Measurements from ENCODE around the gene ANKRD18B.
"Not testable (repeated sequence)": the region's sequence is repeated elsewhere in the genome, so short reads cannot be mapped to it uniquely, and the experiment has no call there.

The ANKRD18B gene

DNA sequence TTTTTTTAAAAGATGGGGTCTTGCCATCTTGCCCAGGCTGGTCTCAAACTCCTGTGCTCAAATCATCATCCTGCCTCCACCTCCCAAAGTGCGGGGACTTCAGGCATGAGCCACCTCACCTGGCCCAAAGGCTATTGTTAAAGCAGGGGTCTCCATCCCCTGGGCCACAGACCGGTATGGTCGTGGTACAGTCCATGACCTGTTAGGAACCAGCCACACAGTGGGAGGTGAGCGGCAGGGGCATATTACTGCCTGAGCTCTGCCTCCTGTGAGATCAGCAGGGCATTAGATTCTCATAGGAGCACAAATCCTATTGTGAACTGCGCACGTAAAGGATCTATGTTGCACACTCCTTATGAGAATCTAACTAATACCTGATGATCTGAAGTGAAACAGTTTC lies 43.1 kb upstream of the ANKRD18B start:
- no peaks in the 10 kb centered on the region for H3K79me2 ChIP-seq (ENCODE audit: insufficient read depth, low read length)
- no peaks in the 10 kb centered on the region for H3K9me3 ChIP-seq (ENCODE audit: insufficient read depth, low read length, severe bottlenecking)
- ATAC-seq (ENCODE audit: insufficient read depth, low read depth): no peak

DNA sequence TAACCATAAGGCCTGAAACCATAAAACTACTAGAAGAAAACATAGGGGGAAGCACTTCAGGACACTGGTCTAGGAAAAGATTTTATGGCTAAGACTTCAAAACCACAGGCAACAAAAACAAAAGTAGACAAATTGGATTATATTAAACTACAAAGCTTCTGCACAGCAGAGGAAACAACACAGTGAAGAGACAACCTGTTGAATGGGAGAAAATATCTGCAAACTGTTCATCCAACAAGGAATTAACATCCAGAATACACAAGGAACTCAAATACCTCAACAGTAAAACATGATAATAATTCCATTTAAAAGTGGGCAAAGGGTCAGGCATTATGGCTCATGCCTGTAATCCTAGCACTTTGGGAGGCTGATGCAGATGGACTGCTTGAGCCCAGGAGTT lies 38.7 kb upstream of the ANKRD18B start:
- not testable (repeated sequence) for H4K20me1 ChIP-seq (ENCODE audit: insufficient read depth, low read length); H2AFZ ChIP-seq (ENCODE audit: low read depth, low read length); H3K27me3 ChIP-seq (ENCODE audit: insufficient read depth, low read length, poor library complexity); H3K4me2 ChIP-seq (ENCODE audit: insufficient read depth, low read length); H3K27ac ChIP-seq (ENCODE audit: low read length); H3K9me3 ChIP-seq (ENCODE audit: insufficient read depth, low read length, severe bottlenecking); H3K36me3 ChIP-seq (ENCODE audit: insufficient read depth, low read length); H3K79me2 ChIP-seq (ENCODE audit: insufficient read depth, low read length); H3K4me3 ChIP-seq (ENCODE audit: low read depth in 1 of 2, low read length in 2 of 2); ATAC-seq (ENCODE audit: insufficient read depth, low read depth); H3K9ac ChIP-seq (ENCODE audit: low read depth, low read length); H3K4me1 ChIP-seq (ENCODE audit: insufficient read depth, low read length); DNase-seq

More for the DNA sequence above, 43.1 kb upstream of the ANKRD18B start:
- TF ChIP-seq EZH2 (IDR thresholded peaks at IDR 0.05; ENCODE audit: borderline replicate concordance, low read depth, low read length, severe bottlenecking): no peak
- no peak for TF ChIP-seq CTCF (IDR thresholded peaks at IDR 0.05; ENCODE audit: borderline replicate concordance, extremely low read depth, low read length, poor library complexity, severe bottlenecking)
- Histone ChIP-seq H3K4me3 (ENCODE audit: low read depth in 1 of 2, low read length in 2 of 2) (no peak overlapping the region), H4K20me1 (ENCODE audit: insufficient read depth, low read length) (no peaks in the 10 kb centered on the region), H3K27ac (ENCODE audit: low read length) (no peak overlapping the region), H3K4me2 (ENCODE audit: insufficient read depth, low read length) (no peak overlapping the region), H3K36me3 (ENCODE audit: insufficient read depth, low read length) (no peaks in the 10 kb centered on the region), H2AFZ (ENCODE audit: low read depth, low read length) (no peak overlapping the region), H3K9ac (ENCODE audit: low read depth, low read length) (no peak overlapping the region), H3K4me1 (ENCODE audit: insufficient read depth, low read length) (no peaks in the 10 kb centered on the region), H3K27me3 (ENCODE audit: insufficient read depth, low read length, poor library complexity) (no peaks in the 10 kb centered on the region)
- no peak for DNase-seq

DNA sequence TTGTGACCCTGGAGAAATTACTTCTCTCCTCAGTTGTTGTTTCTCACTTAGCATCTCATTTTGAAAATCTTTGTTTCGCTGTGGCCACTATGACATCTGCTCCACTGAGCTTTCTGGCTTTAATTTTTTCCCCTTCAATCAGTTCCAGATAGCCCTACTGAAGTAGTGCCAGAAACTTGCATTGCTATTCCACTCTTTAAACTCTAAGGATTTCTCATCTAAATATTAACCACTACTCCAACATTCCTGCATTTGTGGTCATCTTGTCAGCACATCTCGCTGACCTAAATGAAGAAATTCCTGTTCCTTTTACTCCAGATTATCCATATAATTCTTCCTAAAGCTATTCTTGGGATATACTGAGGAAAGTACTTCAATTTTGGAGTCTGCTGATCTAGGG lies 35.0 kb upstream of the ANKRD18B start:
- H3K4me3 ChIP-seq (ENCODE audit: low read depth in 1 of 2, low read length in 2 of 2): no peak overlapping the region
- no peaks in the 10 kb centered on the region for H3K36me3 ChIP-seq (ENCODE audit: insufficient read depth, low read length)
- no peak overlapping the region for H3K4me2 ChIP-seq (ENCODE audit: insufficient read depth, low read length)
- H3K9ac ChIP-seq (ENCODE audit: low read depth, low read length): no peak overlapping the region
- DNase-seq: no peak
- H3K9me3 ChIP-seq (ENCODE audit: insufficient read depth, low read length, severe bottlenecking): no peaks in the 10 kb centered on the region
- no peak overlapping the region for H3K27ac ChIP-seq (ENCODE audit: low read length)
- no peak for TF ChIP-seq CTCF (IDR thresholded peaks at IDR 0.05; ENCODE audit: borderline replicate concordance, extremely low read depth, low read length, poor library complexity, severe bottlenecking)
- TF ChIP-seq EZH2 (IDR thresholded peaks at IDR 0.05; ENCODE audit: borderline replicate concordance, low read depth, low read length, severe bottlenecking): no peak
- H3K4me1 ChIP-seq (ENCODE audit: insufficient read depth, low read length): no peaks in the 10 kb centered on the region
- no peaks in the 10 kb centered on the region for H4K20me1 ChIP-seq (ENCODE audit: insufficient read depth, low read length)
- ATAC-seq (ENCODE audit: insufficient read depth, low read depth): no peak
- no peak overlapping the region for H2AFZ ChIP-seq (ENCODE audit: low read depth, low read length)
- H3K79me2 ChIP-seq (ENCODE audit: insufficient read depth, low read length): no peaks in the 10 kb centered on the region
- H3K27me3 ChIP-seq (ENCODE audit: insufficient read depth, low read length, poor library complexity): no peaks in the 10 kb centered on the region

DNA sequence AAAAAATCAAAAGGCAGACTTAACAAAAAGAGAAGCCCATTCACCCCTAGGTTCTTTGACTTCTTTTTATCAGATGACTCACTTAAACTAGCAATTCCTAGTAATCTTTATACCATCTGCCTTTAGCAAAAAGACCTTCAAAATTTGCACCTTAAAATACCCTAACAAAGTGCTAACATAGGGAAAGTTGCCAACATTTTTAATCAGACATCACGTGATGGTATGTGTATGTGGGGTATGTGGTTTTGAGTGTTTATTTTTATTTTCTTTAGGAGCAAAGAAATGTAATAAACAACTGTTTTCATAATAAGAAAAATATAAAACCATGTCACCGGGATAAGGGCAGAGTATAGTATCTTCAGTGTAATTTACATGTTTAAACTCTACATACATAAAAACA lies 30.2 kb upstream of the ANKRD18B start:
- not testable (repeated sequence) for H3K4me3 ChIP-seq (ENCODE audit: low read depth in 1 of 2, low read length in 2 of 2); H4K20me1 ChIP-seq (ENCODE audit: insufficient read depth, low read length); DNase-seq; H3K79me2 ChIP-seq (ENCODE audit: insufficient read depth, low read length); ATAC-seq (ENCODE audit: insufficient read depth, low read depth); H3K4me1 ChIP-seq (ENCODE audit: insufficient read depth, low read length); H3K9me3 ChIP-seq (ENCODE audit: insufficient read depth, low read length, severe bottlenecking); H3K27ac ChIP-seq (ENCODE audit: low read length); H3K27me3 ChIP-seq (ENCODE audit: insufficient read depth, low read length, poor library complexity); H3K36me3 ChIP-seq (ENCODE audit: insufficient read depth, low read length); H2AFZ ChIP-seq (ENCODE audit: low read depth, low read length); H3K9ac ChIP-seq (ENCODE audit: low read depth, low read length); H3K4me2 ChIP-seq (ENCODE audit: insufficient read depth, low read length)
